ENCODE data around the gene CLCN4.

DNA sequence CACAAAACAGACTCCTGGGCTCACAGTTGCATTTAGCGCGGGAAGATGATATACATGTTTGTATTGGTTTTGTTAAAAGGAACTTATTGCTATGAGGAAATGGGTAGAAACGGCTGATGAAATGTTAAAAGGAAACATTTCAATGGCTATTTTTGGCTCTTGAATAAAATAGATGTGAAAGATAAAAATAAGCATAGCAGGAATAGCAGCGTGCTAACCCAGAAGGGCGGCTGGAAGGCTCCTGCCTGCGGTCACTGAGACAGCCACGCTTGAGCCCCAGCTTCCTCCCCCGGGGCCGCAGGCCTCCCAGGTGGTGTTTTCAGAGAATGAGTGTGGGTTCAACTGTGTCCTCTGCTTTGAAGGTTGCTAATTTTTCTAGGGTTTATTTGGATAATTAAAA, 35.0 kb upstream of the CLCN4 start:
- TF ChIP-seq, protein P1, sequence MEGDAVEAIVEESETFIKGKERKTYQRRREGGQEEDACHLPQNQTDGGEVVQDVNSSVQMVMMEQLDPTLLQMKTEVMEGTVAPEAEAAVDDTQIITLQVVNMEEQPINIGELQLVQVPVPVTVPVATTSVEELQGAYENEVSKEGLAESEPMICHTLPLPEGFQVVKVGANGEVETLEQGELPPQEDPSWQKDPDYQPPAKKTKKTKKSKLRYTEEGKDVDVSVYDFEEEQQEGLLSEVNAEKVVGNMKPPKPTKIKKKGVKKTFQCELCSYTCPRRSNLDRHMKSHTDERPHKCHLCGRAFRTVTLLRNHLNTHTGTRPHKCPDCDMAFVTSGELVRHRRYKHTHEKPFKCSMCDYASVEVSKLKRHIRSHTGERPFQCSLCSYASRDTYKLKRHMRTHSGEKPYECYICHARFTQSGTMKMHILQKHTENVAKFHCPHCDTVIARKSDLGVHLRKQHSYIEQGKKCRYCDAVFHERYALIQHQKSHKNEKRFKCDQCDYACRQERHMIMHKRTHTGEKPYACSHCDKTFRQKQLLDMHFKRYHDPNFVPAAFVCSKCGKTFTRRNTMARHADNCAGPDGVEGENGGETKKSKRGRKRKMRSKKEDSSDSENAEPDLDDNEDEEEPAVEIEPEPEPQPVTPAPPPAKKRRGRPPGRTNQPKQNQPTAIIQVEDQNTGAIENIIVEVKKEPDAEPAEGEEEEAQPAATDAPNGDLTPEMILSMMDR (IDR thresholded peaks at IDR 0.05): no peak
- no peak for TF ChIP-seq POLR2A (IDR thresholded peaks at IDR 0.05)
- TF ChIP-seq POLR2AphosphoS5 (IDR thresholded peaks at IDR 0.05): no peak
